A673 (cell line): ENCODE data around the gene HSPA2. TPM values are rescaled to one million over a fixed set of nuclear protein-coding genes. Genes with fewer than 3 reads are reported as not detected.

Source experiments
- BruUV-seq: library from RNA; stranded (reverse); fragments of 400-500 nt; replicated peaks from 2 replicates; lab custom pipeline; 2021; lab: Mats Ljungman, UMichigan
- CTCF ChIA-PET: fragments of 300-600 bp; sonication (Branson Sonifier 250); formaldehyde crosslinking; loops from one replicate; lab custom pipeline; 2022; ENCODE audit warnings: antibody characterized with exemption; lab: Charles Lee
- POLR2A ChIA-PET: fragments of 300-600 bp; sonication (Branson Sonifier 250); formaldehyde crosslinking; loops from one replicate; lab custom pipeline; 2022; ENCODE audit warnings: antibody characterized with exemption; ENCODE audit not compliant: low non-redundant PET; lab: Charles Lee
- DNase-seq: peaks from one replicate; pipeline ENCODE4 v3.0.0-alpha.2; 2015; ENCODE audit warnings: low spot score
- H3K27ac ChIP-seq: fragments of 200-600 bp; sonication (generic); 2 replicates; pipeline ENCODE4 v1.5.1; 2016; ENCODE audit warnings: mixed run types, low read depth, mild to moderate bottlenecking, mixed read lengths, antibody characterized with exemption, low read length; ENCODE audit not compliant: poor library complexity, severe bottlenecking
- H3K27me3 ChIP-seq: fragments of 200-600 bp; sonication (generic); replicated peaks from 2 replicates; pipeline ENCODE4 v1.6.1; 2017; ENCODE audit warnings: mixed run types, low read depth, mild to moderate bottlenecking, mixed read lengths, antibody characterized with exemption, low read length; ENCODE audit not compliant: insufficient read depth, poor library complexity
- H3K36me3 ChIP-seq: fragments of 200-600 bp; sonication (generic); 2 replicates; pipeline ENCODE4 v1.6.1; 2016; ENCODE audit warnings: mixed run types, mild to moderate bottlenecking, mixed read lengths, antibody characterized with exemption, low read length; ENCODE audit not compliant: insufficient read depth, poor library complexity, severe bottlenecking
- H3K4me1 ChIP-seq: fragments of 200-600 bp; sonication (generic); 2 replicates; pipeline ENCODE4 v1.6.1; 2017; ENCODE audit warnings: mixed run types, mild to moderate bottlenecking, mixed read lengths, antibody characterized with exemption, low read length; ENCODE audit not compliant: insufficient read depth, poor library complexity, severe bottlenecking
- H3K4me3 ChIP-seq: fragments of 200-600 bp; sonication (generic); 2 replicates; pipeline ENCODE4 v1.5.1; 2016; ENCODE audit warnings: low read depth, mixed run types, mild to moderate bottlenecking, mixed read lengths, low read length; ENCODE audit not compliant: poor library complexity, severe bottlenecking
- H3K9me3 ChIP-seq: fragments of 200-600 bp; sonication (generic); 2 replicates; pipeline ENCODE4 v1.6.1; 2016; ENCODE audit warnings: mixed run types, low read depth, mild to moderate bottlenecking, mixed read lengths, antibody characterized with exemption, low read length; ENCODE audit not compliant: poor library complexity, severe bottlenecking
- EZH2 ChIP-seq: fragments of 200-600 bp; sonication (generic); IDR thresholded peaks from 2 replicates; pipeline ENCODE4 v1.6.1; 2017; ENCODE audit warnings: borderline replicate concordance, low read depth, mild to moderate bottlenecking, mixed read lengths, antibody characterized with exemption, low read length; ENCODE audit not compliant: poor library complexity, severe bottlenecking
- intact Hi-C: fragments of 100-400 bp; cut with micrococcal nuclease; formaldehyde crosslinking; loops from one replicate; pipeline ENCODE4 v1.10.0; 2022; ENCODE audit not compliant: unreplicated experiment
- total RNA-seq: library from RNA; stranded (reverse); gene quantifications from 2 replicates; pipeline ENCODE4 v1.2.3, GENCODE V29; 2021
- TF ChIP-seq, protein P1 (sequence below): fragments of 300-800, 200-600 bp; sonication (generic); conservative IDR thresholded peaks from 2 replicates; pipeline ENCODE4 v1.5.1; 2017; ENCODE audit warnings: low read depth, mild to moderate bottlenecking, antibody characterized with exemption, low read length, moderate library complexity, mixed read lengths

HSPA2 gene
- total RNA-seq, 1 experiment from 2014 or later: 14.3 TPM

DNA sequence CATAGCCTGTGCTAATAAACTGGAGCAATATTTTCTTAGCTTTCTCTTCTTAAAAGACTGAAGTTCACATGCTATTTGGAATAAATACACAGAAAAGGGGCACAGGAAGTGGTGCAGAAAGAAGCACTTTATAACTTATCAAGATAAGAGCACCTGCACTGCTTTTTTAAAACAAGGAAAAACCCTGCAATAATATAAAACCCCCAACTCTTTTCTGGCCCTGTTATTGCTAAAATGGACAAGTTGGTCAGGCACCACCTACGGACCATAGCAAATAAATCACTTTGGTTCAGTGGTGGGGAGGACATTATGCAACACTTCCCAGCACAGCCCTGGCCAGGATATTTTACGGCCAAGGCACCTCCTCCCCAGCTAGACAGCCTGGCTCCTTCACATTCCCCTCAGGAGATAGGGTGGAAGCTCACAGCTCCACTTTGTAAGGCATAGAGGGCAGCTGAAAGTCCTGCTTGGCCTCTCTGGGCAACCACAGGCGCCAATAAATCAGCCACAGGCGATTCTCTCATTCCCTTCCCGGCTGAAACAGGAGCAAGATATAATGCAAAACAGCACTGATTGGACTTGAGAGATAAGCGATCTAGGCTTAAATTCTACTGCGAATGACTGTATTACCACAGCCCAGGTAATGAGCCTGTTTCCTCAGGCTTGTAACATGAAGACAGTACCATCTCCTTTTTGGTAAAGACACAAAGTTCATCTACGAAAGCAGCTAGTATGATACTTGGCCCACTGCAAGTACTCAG, 39.0 kb upstream of the HSPA2 start:
- no peak for TF ChIP-seq EZH2
- TF ChIP-seq, protein P1, sequence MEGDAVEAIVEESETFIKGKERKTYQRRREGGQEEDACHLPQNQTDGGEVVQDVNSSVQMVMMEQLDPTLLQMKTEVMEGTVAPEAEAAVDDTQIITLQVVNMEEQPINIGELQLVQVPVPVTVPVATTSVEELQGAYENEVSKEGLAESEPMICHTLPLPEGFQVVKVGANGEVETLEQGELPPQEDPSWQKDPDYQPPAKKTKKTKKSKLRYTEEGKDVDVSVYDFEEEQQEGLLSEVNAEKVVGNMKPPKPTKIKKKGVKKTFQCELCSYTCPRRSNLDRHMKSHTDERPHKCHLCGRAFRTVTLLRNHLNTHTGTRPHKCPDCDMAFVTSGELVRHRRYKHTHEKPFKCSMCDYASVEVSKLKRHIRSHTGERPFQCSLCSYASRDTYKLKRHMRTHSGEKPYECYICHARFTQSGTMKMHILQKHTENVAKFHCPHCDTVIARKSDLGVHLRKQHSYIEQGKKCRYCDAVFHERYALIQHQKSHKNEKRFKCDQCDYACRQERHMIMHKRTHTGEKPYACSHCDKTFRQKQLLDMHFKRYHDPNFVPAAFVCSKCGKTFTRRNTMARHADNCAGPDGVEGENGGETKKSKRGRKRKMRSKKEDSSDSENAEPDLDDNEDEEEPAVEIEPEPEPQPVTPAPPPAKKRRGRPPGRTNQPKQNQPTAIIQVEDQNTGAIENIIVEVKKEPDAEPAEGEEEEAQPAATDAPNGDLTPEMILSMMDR: no peak
- TSS peak; percentile 32 for BruUV-seq
- ChIA-PET CTCF (interaction anchor here (1.1 kb wide), 1 partner anchor 9 kb away, joined by 3 read pairs; no protein-coding TSS in a partner anchor), POLR2A (interaction anchor here (0.6 kb wide), 1 partner anchor 44 kb away, joined by 4 read pairs; no protein-coding TSS in a partner anchor)
- H3K27me3 ChIP-seq: no peaks in the 10 kb centered on the region
- DNase-seq: no peak
- H3K9me3 ChIP-seq: no peaks in the 10 kb centered on the region
- peaks cover 8% of the 10 kb centered on the region for H3K36me3 ChIP-seq
- peak overlapping the region; percentile 100 for H3K27ac ChIP-seq
- H3K4me1 ChIP-seq: peaks cover 20% of the 10 kb centered on the region
- intact Hi-C loops: no loop called here
- peak overlapping the region; percentile 87 for H3K4me3 ChIP-seq

DNA sequence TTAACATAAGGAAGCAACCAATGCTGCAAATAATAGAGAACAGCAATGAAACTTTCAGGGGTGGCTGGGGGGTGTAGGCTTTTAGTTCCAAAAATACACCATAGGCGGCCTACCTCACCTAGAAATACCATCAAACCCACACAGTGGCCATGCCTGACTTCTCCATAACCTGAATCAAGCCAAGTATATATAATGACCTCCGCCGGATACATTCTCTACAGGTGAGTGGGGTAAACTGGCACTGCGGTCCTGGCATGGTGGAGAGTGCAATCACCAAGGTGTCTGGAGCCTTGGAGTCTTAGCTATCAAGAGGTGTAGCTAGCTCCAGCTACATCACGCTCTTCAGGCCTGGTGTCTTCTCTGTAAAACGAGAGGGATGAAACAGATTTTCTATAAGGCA, 38.1 kb upstream of the HSPA2 start:
- no peaks in the 10 kb centered on the region for H3K9me3 ChIP-seq
- peak overlapping the region; percentile 87 for H3K4me3 ChIP-seq
- intact Hi-C loops: no loop called here
- no peak for TF ChIP-seq EZH2
- TF ChIP-seq, protein P1: no peak
- no peak for DNase-seq
- POLR2A ChIA-PET: no interaction called here
- BruUV-seq: no TSS peak
- peak overlapping the region; percentile 100 for H3K27ac ChIP-seq
- CTCF ChIA-PET: no interaction called here
- H3K4me1 ChIP-seq: peaks cover 28% of the 10 kb centered on the region
- no peaks in the 10 kb centered on the region for H3K27me3 ChIP-seq
- H3K36me3 ChIP-seq: peaks cover 4% of the 10 kb centered on the region

DNA sequence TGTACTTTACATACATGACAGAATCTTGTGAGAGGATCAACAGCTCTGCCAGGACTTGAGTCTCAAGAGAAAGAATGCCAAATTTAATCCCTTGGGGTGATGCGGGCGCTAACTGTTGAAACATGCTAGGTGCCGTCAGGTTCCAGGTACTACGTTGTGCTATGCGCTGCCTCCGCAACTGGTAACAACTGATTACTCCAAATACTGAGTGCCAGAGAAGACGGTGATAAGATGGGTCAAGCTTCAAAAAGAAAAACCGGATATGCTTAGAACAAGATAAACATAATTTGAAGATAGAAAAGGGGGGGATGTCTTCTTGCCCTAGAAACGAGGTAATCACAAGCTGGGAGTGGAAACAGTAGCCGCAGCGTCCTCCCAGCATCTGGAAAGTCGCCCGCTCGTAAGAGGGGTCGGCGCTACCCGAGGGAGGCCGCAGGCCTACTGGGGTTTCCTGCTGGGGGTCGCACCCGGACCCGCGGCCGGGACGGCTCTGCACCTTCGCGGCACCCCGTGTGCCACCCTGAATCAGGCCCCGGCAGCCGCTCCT, 37.6 kb upstream of the HSPA2 start:
- peaks cover 31% of the 10 kb centered on the region for H3K4me1 ChIP-seq
- TF ChIP-seq, protein P1: no peak
- no peak for TF ChIP-seq EZH2
- BruUV-seq: no TSS peak
- no peaks in the 10 kb centered on the region for H3K9me3 ChIP-seq
- no peaks in the 10 kb centered on the region for H3K27me3 ChIP-seq
- ChIA-PET CTCF (no interaction called here), POLR2A (no interaction called here)
- intact Hi-C loops: no loop called here
- H3K36me3 ChIP-seq: peaks cover 4% of the 10 kb centered on the region
- DNase-seq: no peak
- H3K27ac ChIP-seq: peak overlapping the region; percentile 100
- H3K4me3 ChIP-seq: peak overlapping the region; percentile 87
